ENCODE results near the gene METAP1D. TPM values are rescaled to one million over a fixed set of nuclear protein-coding genes. Genes with fewer than 3 reads are reported as not detected.
"Not testable (repeated sequence)": the region's sequence is repeated elsewhere in the genome, so short reads cannot be mapped to it uniquely, and the experiment has no call there.

Gene METAP1D
- total RNA-seq, 1 donor from 2014 or later: 4.6 TPM

DNA sequence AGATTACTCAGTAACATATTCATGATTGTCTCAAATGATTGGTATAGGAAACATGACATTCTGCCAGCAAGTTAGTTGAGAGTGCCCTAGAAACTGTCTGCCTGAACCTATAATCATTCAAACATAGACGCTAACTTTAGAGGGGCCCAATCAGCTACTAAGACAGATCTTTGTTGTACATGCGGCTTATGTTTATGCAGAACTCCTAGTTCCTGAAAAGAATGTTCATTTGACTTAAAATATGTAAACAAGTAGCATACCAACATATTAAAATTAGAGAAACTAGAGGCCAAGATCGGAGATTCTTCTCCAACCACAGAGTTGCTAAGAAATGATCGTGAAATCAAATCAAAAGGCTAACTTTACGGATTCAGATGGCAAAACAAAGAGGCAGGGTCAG lies 4.2 kb upstream of the METAP1D start:
- no peak for DNase-seq (ENCODE audit: low spot score)
- Mint-ChIP-seq H3K4me1 (ENCODE audit: low read depth) (peaks cover 14% of the 10 kb centered on the region), H3K36me3 (ENCODE audit: low read depth) (no peaks in the 10 kb centered on the region), H3K9me3 (ENCODE audit: low read depth) (no peaks in the 10 kb centered on the region), H3K4me3 (ENCODE audit: unreplicated experiment) (no peak overlapping the region), H3K27ac (ENCODE audit: unreplicated experiment) (no peak overlapping the region), H3K27me3 (ENCODE audit: low read depth) (no peaks in the 10 kb centered on the region)
- TF ChIP-seq, protein P1, sequence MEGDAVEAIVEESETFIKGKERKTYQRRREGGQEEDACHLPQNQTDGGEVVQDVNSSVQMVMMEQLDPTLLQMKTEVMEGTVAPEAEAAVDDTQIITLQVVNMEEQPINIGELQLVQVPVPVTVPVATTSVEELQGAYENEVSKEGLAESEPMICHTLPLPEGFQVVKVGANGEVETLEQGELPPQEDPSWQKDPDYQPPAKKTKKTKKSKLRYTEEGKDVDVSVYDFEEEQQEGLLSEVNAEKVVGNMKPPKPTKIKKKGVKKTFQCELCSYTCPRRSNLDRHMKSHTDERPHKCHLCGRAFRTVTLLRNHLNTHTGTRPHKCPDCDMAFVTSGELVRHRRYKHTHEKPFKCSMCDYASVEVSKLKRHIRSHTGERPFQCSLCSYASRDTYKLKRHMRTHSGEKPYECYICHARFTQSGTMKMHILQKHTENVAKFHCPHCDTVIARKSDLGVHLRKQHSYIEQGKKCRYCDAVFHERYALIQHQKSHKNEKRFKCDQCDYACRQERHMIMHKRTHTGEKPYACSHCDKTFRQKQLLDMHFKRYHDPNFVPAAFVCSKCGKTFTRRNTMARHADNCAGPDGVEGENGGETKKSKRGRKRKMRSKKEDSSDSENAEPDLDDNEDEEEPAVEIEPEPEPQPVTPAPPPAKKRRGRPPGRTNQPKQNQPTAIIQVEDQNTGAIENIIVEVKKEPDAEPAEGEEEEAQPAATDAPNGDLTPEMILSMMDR (IDR thresholded peaks at IDR 0.05): no peak

DNA sequence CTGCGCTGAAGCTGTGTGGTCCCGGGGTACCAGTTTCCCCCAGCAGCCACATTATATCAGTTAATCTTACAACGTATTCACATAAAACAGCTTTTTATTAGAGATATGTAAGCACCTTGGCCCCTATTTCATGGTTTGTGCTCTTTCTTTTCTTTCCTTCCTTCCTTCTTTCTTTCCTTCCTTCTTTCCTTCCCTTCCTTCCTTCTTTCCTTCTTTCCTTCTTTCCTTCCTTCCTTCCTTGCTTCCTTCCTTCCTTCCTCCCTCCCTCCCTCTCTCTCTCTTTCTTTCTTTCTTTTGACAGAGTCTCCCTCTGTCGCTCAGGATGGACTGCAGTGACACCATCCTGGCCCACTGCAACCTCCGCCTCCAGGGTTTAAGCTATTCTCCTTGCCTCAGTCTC lies 3.7 kb upstream of the METAP1D start:
- no peaks in the 10 kb centered on the region for H3K9me3 Mint-ChIP-seq (ENCODE audit: low read depth)

DNA sequence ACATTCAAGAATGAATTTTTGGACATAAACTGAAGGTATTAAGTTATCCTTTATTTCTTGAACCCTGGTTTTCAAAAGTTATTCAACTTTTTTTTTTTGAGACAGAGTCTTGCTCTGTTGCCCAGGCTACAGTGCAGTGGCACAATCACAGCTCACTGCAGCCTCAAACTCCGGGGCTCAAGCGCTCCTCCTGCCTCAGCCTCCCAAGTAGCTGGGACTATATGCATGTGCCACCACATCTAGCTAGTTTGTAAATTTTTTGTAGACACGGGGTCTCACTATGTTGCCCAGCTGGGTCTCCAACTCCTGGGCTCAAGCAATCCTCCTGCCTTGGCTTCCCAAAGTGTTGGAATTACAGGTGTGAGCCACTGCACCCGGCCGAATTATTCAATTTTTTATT lies 2.7 kb upstream of the METAP1D start:
- not testable (repeated sequence) for H3K27me3 Mint-ChIP-seq (ENCODE audit: low read depth); H3K36me3 Mint-ChIP-seq (ENCODE audit: low read depth); H3K4me3 Mint-ChIP-seq (ENCODE audit: unreplicated experiment); H3K27ac Mint-ChIP-seq (ENCODE audit: unreplicated experiment); H3K9me3 Mint-ChIP-seq (ENCODE audit: low read depth); DNase-seq (ENCODE audit: low spot score)
- peaks cover 17% of the 10 kb centered on the region for H3K4me1 Mint-ChIP-seq (ENCODE audit: low read depth)

More for the DNA sequence above, 3.7 kb upstream of the METAP1D start:
- H3K27ac Mint-ChIP-seq (ENCODE audit: unreplicated experiment): no peak overlapping the region
- H3K4me3 Mint-ChIP-seq (ENCODE audit: unreplicated experiment): no peak overlapping the region
- no peak for DNase-seq (ENCODE audit: low spot score)
- peaks cover 17% of the 10 kb centered on the region for H3K4me1 Mint-ChIP-seq (ENCODE audit: low read depth)
- H3K36me3 Mint-ChIP-seq (ENCODE audit: low read depth): no peaks in the 10 kb centered on the region
- H3K27me3 Mint-ChIP-seq (ENCODE audit: low read depth): no peaks in the 10 kb centered on the region
- TF ChIP-seq, protein P1 (IDR thresholded peaks at IDR 0.05): no peak

DNA sequence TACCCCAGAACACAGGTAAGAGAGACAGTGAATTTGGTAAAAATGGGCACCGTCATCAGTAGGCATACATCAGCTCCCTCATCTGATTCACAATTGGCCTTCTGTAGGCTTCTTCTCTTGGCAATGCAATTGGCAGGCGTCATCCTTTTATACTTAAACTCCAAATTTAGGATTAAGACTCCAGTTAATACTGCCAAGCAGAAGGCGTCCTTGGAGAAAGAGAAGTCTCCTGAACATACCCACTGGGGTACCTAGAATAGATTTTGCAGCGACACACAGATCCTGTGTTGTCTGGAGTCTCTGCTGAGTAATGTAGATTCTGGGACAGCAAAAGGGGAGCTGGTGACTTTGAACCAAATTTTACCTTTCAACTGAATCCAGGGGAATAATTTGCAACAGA lies 592 bp upstream of the METAP1D start:
- peaks cover 17% of the 10 kb centered on the region for H3K4me1 Mint-ChIP-seq (ENCODE audit: low read depth)
- peak overlapping the region; percentile 74 for H3K27ac Mint-ChIP-seq (ENCODE audit: unreplicated experiment)
- TF ChIP-seq, protein P1 (IDR thresholded peaks at IDR 0.05): no peak
- H3K27me3 Mint-ChIP-seq (ENCODE audit: low read depth): no peaks in the 10 kb centered on the region
- no peaks in the 10 kb centered on the region for H3K9me3 Mint-ChIP-seq (ENCODE audit: low read depth)
- no peak for DNase-seq (ENCODE audit: low spot score)
- peak overlapping the region; percentile 94 for H3K4me3 Mint-ChIP-seq (ENCODE audit: unreplicated experiment)
- no peaks in the 10 kb centered on the region for H3K36me3 Mint-ChIP-seq (ENCODE audit: low read depth)

DNA sequence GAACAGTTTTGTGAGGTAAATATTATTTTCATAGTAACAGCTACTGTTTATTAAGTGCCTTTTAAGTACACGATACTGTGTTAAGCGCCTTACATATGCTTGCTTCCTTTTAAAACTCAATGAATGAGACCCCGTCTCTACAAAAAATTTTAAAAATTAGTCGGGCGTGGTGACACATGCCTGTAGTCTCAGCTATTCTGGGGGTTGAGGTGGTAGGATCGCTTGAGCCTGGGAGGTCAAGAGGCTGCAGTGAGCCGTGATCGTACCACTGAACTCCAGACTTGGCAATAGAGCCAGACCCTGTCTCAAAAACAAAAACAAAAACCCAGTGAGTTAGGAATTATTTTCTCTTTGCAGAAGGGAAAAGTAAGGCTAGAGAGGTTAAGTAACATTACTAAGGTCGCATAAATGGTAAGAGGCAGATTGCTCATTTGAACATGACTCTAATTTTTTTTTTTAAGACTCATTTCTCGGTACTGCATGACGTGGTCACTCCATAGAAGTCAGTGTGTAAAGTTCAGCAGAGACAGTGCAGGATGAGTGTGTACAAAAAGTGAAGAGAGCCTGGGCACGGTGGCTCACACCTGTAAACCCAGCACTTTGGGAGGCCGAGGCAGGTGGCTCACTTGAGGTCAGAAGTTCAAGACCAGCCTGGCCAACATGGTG lies 1.1 kb downstream of the METAP1D start:
- Mint-ChIP-seq H3K9me3 (ENCODE audit: low read depth) (no peaks in the 10 kb centered on the region), H3K27ac (ENCODE audit: unreplicated experiment) (no peak overlapping the region), H3K4me3 (ENCODE audit: unreplicated experiment) (peak overlapping the region; percentile 94), H3K27me3 (ENCODE audit: low read depth) (no peaks in the 10 kb centered on the region), H3K4me1 (ENCODE audit: low read depth) (peaks cover 17% of the 10 kb centered on the region), H3K36me3 (ENCODE audit: low read depth) (no peaks in the 10 kb centered on the region)
- TF ChIP-seq, protein P1 (IDR thresholded peaks at IDR 0.05): no peak
- no peak for DNase-seq (ENCODE audit: low spot score)

DNA sequence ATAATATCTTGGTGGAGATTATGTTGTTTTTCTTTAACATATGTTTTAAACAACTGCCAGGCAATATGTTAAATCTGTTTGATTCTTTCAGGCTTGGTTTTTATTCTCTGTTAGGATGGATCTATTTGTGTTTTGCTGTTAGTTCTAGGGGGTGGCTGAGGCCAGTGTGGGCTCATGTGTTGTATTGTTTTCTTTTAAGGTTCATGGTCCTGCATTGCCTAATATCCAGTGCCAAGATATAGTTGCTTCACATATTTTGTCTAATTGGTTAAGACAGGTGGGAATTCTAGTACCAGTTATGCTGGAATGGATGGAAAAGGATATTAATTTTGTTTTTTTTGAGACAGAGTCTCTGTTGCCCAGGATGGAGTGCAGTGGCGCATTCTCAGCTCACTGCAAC lies 7.6 kb downstream of the METAP1D start:
- no peak for DNase-seq (ENCODE audit: low spot score)
- H3K27me3 Mint-ChIP-seq (ENCODE audit: low read depth): no peaks in the 10 kb centered on the region
- peaks cover 1% of the 10 kb centered on the region for H3K36me3 Mint-ChIP-seq (ENCODE audit: low read depth)
- peaks cover 4% of the 10 kb centered on the region for H3K4me1 Mint-ChIP-seq (ENCODE audit: low read depth)
- TF ChIP-seq, protein P1 (IDR thresholded peaks at IDR 0.05): no peak
- no peak overlapping the region for H3K4me3 Mint-ChIP-seq (ENCODE audit: unreplicated experiment)
- no peaks in the 10 kb centered on the region for H3K9me3 Mint-ChIP-seq (ENCODE audit: low read depth)
- no peak overlapping the region for H3K27ac Mint-ChIP-seq (ENCODE audit: unreplicated experiment)
